Measurements from ENCODE around the gene RIPOR2. TPM values are rescaled to one million over a fixed set of nuclear protein-coding genes. Genes with fewer than 3 reads are reported as not detected.

Gene RIPOR2, protein sequence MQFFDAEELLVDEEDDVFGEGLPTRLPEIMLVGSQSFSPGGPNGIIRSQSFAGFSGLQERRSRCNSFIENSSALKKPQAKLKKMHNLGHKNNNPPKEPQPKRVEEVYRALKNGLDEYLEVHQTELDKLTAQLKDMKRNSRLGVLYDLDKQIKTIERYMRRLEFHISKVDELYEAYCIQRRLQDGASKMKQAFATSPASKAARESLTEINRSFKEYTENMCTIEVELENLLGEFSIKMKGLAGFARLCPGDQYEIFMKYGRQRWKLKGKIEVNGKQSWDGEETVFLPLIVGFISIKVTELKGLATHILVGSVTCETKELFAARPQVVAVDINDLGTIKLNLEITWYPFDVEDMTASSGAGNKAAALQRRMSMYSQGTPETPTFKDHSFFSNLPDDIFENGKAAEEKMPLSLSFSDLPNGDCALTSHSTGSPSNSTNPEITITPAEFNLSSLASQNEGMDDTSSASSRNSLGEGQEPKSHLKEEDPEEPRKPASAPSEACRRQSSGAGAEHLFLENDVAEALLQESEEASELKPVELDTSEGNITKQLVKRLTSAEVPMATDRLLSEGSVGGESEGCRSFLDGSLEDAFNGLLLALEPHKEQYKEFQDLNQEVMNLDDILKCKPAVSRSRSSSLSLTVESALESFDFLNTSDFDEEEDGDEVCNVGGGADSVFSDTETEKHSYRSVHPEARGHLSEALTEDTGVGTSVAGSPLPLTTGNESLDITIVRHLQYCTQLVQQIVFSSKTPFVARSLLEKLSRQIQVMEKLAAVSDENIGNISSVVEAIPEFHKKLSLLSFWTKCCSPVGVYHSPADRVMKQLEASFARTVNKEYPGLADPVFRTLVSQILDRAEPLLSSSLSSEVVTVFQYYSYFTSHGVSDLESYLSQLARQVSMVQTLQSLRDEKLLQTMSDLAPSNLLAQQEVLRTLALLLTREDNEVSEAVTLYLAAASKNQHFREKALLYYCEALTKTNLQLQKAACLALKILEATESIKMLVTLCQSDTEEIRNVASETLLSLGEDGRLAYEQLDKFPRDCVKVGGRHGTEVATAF
- 10 to 100 TPM in 4 of 6 experiments, 1 to 10 TPM in 2; 9.1 to 20.7 (median 10.2) TPM for total RNA-seq (2021; fragmentation: NEBNext Ultra II Directional; extraction: Animal tissue kit (Norgen Biotek cat#: 25700))
- long read RNA-seq, partial matches to known transcripts: 7 of 21 reads
- long read RNA-seq, other reads (novel, unspliced or antisense): 8 of 21 reads

GRCh38 chr6:24935366-24936152 lies at the start of gene RIPOR2:
Gene RIPOR2 (minus strand): TSS chr6:24935960. CDS start chr6:24935898, 62 bp downstream.
- H3K36me3 Mint-ChIP-seq (ENCODE audit: low read depth): no peaks in the 10 kb centered on the region
- TF ChIP-seq, protein P1, sequence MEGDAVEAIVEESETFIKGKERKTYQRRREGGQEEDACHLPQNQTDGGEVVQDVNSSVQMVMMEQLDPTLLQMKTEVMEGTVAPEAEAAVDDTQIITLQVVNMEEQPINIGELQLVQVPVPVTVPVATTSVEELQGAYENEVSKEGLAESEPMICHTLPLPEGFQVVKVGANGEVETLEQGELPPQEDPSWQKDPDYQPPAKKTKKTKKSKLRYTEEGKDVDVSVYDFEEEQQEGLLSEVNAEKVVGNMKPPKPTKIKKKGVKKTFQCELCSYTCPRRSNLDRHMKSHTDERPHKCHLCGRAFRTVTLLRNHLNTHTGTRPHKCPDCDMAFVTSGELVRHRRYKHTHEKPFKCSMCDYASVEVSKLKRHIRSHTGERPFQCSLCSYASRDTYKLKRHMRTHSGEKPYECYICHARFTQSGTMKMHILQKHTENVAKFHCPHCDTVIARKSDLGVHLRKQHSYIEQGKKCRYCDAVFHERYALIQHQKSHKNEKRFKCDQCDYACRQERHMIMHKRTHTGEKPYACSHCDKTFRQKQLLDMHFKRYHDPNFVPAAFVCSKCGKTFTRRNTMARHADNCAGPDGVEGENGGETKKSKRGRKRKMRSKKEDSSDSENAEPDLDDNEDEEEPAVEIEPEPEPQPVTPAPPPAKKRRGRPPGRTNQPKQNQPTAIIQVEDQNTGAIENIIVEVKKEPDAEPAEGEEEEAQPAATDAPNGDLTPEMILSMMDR (IDR thresholded peaks at IDR 0.05): no peak
- no peak within 1 kb of the TSS for H3K4me3 Mint-ChIP-seq
- peaks cover 32% of the 10 kb centered on the region for H3K4me1 Mint-ChIP-seq (ENCODE audit: low read depth)
- H3K9me3 Mint-ChIP-seq: no peaks in the 10 kb centered on the region
- H3K27ac Mint-ChIP-seq: no peak within 1 kb of the TSS
- H3K27me3 Mint-ChIP-seq (ENCODE audit: insufficient read depth): peaks cover 18% of the 10 kb centered on the region
- no peak for DNase-seq

DNA sequence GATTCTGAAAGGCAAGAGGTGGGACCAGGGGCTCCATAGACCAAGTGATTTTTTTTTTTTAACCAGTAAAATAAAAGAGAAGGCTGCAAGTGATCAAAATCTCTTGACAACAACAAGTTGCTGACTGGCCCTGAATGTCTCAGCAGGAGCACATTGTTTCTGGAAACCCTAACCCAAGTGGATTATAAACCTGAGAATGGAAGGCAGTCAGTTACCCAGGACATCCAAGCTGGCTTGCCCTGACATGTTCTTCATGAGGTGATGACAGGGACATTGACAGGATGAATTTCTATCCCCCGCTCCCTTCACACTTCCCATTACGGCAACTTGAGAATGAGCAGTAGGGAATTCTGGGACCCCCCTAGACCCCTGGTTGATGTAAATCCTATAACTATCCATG lies 49.6 kb upstream of the RIPOR2 start:
- Mint-ChIP-seq H3K4me3 (no peak overlapping the region), H3K27me3 (ENCODE audit: insufficient read depth) (no peaks in the 10 kb centered on the region), H3K4me1 (ENCODE audit: low read depth) (peaks cover 34% of the 10 kb centered on the region), H3K36me3 (ENCODE audit: low read depth) (peaks cover 11% of the 10 kb centered on the region; the same call in 1 of the 2 replicates), H3K27ac (no peak overlapping the region), H3K9me3 (peaks cover 5% of the 10 kb centered on the region; the same call in 1 of the 2 replicates)
- TF ChIP-seq, protein P1 (IDR thresholded peaks at IDR 0.05): no peak
- no peak for DNase-seq

- H3K27ac Mint-ChIP-seq: peak overlapping the region; percentile 54
- H3K36me3 Mint-ChIP-seq (ENCODE audit: low read depth): peaks cover 8% of the 10 kb centered on the region; the same call in 1 of the 2 replicates
- H3K4me1 Mint-ChIP-seq (ENCODE audit: low read depth): peaks cover 47% of the 10 kb centered on the region
- H3K9me3 Mint-ChIP-seq: peaks cover 1% of the 10 kb centered on the region; the same call in 1 of the 2 replicates
- TF ChIP-seq, protein P1 (IDR thresholded peaks at IDR 0.05): no peak
- peak; percentile 61 for DNase-seq
- H3K4me3 Mint-ChIP-seq: no peak overlapping the region; the same call in none of the 2 replicates
- H3K27me3 Mint-ChIP-seq (ENCODE audit: insufficient read depth): no peaks in the 10 kb centered on the region; the same call in 1 of the 2 replicates
These were observed 46.5 kb upstream of the RIPOR2 start for GRCh38 chr6:24982231-24982630.

- TF ChIP-seq, protein P1 (IDR thresholded peaks at IDR 0.05): no peak
- no peak for DNase-seq
- peak overlapping the region; percentile 45 for H3K27ac Mint-ChIP-seq
These were observed 45.6 kb upstream of the RIPOR2 start for GRCh38 chr6:24981386-24981760.

More at GRCh38 chr6:24981386-24981760, 45.6 kb upstream of the RIPOR2 start:
- Mint-ChIP-seq H3K9me3 (no peaks in the 10 kb centered on the region; the same call in 1 of the 2 replicates), H3K4me1 (ENCODE audit: low read depth) (peaks cover 47% of the 10 kb centered on the region), H3K4me3 (peak overlapping the region; percentile 53; the same call in 1 of the 2 replicates), H3K36me3 (ENCODE audit: low read depth) (peaks cover 1% of the 10 kb centered on the region; the same call in 1 of the 2 replicates), H3K27me3 (ENCODE audit: insufficient read depth) (no peaks in the 10 kb centered on the region; the same call in 1 of the 2 replicates)
